GM18868 (cell line): ENCODE results near the gene CEP128.
"Not testable (repeated sequence)": the region's sequence is repeated elsewhere in the genome, so short reads cannot be mapped to it uniquely, and the experiment has no call there.

Experiments
- ATAC-seq: cut with Tn5 transposase; IDR thresholded peaks from one replicate; pipeline ENCODE4 v1.9.1; 2021; ENCODE audit warnings: mild to moderate bottlenecking, moderate library complexity; ENCODE audit not compliant: unreplicated experiment

CEP128 gene

DNA sequence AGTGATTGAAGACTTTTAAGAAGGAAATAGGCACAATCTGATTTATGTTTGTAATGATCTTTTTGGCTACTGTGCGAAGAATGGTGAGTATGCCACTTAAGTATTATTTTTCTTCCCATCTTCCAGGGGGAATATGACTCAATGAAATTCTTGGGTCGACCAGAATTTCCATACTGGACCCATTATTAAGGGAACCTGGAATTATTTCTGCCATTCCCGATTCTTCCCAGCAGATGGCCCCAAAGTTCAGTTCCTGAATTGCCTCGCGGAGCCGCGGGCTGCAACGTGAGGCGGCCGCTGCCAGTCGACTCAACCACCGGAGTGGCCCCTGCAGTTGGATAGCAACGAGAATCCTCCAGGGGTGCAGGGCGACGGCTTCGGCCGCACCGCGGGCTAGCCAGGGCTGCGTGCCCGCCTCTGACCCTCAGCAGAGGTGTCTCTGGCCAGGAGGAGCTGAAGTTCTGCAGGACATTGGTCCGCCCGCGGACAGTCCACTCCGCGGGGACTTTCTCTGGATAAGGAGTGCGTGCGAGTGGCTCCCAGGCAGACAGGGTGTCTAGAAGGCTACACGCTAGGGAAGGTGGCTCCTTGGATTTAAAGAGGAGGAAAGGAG, 13.3 kb upstream of the CEP128 start:
- ATAC-seq: no peak

DNA sequence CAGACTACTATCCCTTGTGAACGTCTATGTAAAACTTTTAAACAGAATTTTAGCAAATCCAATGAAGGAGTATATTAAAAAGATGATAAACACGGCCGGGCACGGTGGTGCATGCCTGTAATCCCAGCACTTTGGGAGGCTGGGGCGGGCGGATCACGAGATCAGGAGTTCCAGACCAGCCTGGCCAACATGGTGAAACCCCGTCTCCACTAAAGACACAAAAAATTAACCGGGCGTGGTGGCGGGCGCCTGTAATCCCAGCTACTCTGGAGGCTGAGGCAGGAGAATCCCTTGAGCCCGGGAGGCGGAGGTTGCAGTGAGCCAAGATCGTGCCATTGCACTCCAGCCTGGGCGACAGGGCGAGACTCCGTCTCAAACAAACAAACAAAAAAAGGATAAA, 11.7 kb upstream of the CEP128 start:
- not testable (repeated sequence) for ATAC-seq

DNA sequence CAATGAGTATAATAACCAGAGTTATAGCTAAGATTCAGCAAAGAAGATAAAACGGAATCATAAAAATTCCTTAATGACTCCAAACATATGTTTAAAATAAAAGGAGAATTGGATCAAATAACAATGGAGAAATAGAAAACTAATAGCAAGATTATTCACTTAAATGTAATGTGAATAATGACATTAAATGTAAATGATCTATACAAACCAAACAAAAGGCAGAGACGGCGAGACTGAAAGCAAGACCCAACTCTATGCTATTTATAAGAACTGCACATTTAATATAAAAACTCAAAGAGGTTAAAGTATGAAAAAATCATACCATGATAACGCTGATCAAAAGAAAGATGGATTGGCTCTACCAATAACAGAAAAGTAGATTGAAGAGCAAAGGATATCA, 10.0 kb upstream of the CEP128 start:
- ATAC-seq: no peak

DNA sequence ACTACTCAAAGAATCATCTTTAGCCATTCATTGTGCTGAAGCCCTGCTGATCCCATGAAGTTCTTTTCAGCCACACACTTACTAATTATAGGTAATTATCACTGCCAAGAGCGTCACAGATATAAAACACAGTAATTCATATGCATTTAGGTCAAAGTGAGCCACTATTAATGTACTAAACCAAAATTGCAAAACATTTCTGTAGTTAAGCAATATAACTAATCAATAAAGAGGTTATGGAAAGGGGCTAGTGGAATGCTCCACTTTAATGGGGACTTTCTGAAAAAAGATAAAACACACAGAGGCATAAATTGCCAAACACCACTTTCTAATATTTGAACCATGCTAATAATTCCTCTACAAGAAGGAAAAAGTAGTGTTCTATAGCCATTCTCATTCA, 6.8 kb upstream of the CEP128 start:
- ATAC-seq: no peak

DNA sequence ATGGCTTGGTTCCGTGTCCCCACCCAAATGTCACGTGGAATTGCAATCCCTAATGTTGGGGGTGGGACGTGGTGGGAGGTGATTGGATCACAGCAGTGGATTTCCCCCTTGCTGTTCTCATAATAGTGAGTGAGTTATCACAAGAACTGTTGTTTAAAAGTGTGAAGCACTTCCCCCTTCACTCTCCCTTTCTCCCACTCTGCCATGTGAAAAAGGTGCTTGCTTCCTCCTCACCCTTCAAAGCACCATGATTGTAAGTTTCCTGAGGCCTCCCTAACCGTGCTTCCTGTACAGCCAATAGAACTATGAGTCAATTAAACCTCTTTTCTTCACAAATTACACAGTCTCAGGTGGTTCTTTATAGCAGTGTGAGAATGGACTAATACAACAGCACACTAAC, 5.3 kb upstream of the CEP128 start:
- ATAC-seq: no peak

DNA sequence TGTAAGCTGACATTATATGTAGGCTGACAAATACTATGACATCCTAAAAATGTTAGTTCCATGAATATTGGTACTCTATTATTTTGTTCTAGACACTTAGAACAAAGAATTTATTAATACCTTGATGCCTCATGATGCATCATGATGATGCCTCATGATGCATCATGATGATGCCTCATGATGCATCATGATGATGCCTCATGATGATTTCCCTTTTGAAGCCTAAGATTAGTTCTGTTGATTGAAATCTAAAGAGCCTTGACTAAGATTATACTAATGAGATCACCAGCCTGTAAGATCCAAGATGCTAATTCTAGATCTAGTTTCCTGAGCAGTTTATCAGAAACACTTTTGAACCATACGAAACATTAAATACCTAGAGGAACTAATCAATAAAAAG, 4.6 kb upstream of the CEP128 start:
- ATAC-seq: no peak

DNA sequence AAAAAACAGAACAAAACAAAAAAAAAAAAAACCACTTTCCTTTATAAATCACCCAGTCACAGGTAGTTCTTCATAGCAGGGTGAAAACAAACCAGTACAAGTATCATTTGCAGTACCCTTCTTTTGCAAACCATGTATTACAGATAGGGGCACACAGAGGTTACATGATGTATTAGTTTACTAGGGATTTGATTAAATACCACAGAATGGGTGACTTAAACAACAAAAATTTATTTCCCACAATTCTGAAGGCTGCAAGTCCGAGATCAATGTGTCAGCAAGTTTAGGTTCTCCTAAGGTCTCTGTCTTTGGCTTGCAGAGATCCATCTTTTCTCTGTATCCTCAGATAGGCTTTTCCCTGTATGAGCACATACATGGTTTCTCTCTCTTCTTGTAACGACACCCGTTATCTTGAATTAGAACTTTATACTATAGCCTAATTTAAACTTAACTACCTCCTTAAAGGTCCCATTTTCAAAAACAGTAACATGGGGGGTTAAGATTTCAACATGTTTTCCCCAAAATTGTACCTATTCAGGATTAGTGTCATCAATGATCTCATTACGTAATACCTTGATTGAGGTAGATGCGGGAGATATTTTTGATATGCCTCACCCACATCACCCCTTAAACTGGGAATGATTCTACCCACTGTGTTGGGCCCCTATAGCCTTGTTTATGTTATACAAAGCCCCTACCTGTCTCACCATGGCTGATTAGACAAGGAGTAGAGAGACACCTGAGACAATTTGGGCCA, 3.5 kb upstream of the CEP128 start:
- ATAC-seq: no peak

DNA sequence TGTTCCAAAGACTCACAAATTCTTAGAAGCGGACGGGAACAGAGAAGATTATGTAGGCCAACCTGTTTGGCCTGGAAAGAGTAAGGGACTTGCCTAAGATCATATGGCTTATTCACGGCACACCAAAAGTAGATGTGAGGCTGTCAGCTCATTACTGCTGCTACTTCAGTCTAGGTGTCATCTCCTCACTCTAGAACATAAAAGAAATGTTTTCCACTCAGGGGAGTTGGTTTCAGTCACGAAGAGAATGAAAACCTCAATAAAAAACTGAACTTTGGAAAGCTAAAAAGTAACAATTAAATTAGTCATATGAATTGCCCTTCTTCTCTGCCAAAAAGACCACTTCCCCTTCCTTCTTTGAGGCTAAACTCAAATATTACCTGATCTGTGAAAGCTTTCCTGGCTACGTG, 658 bp upstream of the CEP128 start:
- ATAC-seq: peak; percentile 23

DNA sequence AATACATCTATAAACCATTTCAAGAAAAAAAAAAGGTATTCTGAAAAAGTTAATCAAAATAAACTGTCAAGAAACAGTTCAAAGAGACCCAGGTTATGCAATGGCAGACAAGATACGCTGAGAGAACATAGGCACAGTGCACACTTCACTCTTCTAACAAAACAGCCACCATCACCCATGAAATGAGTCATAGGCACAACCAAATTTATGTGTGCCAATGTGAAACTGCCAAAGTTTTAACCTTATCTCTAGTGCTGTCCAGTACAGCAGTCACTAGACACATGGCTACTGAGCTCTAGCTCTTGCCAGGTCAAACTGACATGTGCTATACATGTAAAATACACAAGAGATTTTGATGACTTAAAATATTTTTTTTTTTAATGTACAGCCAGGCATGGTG, 1.4 kb downstream of the CEP128 start:
- ATAC-seq: peak; percentile 23

DNA sequence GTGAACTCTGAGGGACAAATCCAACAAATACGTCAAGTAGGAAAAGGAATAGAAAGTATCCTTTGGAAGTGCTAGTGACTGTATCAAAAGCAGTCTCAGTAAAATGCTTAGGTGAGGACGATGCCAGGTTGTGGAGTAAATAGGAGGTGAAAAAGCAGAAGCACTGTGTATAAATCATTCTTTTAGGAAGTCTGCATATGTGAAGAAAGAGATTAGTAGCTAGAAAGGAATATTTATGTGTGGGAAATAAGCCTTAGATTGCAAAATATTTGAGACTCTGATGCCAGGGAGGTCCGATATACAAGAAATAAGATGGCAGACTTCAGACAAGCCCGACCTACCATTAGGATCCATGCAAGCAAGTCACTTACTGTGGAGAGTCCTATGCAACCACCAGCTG, 7.9 kb downstream of the CEP128 start:
- no peak for ATAC-seq

DNA sequence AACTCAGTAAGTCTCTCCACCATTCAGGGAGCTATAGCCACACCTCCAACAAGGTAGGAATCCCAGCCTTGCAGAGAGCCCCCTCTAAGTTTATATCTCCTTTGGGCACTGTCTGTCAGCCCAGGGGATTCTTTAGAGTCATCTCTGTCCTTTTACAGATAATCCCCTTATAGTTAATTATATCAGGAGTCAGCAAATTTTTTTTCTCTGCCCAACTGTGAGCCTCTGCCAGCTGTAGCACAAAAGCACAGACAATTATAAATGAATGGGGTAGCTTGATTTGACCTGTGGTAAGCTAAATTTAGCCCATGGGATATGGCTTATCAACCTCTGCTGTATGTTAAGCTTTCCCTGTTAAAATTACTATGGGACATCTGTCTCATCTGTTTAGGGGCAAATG, 8.3 kb downstream of the CEP128 start:
- ATAC-seq: no peak

DNA sequence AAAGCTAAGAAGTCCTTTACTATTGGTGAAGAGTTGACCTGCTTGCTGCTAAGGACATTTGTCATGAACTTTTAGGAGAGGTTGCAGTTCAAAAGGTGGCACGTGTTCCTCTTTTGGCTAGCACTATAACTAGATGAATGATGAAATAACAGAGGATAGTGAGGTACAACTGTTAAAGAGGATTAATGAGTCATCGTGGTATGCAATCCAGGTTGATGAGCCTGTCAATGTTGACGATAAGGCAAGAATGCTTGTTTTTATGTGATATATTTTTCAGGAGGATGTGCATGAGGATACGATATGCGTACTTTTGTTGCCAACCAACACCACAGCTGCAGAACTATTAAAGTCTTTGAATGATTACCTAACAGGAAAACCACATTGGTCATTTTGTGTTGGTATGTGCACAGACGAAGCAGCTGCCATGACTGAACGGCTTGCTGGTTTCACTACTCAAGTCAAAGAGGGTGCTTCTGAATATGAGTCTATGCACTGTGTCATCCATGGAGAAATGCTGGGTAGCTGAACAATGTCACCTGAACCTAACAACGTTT, 10.6 kb downstream of the CEP128 start:
- peak; percentile 98 for ATAC-seq

DNA sequence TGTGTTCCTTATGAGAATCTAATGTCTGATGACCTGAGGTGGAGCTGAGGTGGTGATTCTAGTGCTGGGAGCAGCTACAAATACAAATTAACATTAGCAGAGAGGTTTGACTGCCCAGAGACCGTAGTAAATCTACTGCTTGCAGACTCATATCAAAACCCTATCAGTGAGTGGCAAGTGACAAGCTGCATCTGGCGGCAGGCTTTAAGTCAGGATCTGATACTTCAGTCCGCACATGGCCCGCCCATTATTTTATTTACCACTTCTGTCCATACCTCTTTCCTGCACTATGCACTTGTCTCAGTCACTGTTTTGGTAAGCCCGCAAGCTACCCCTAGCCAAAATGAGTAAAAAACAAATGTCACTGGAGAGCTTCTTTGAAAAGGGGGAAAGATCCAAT, 11.4 kb downstream of the CEP128 start:
- no peak for ATAC-seq

DNA sequence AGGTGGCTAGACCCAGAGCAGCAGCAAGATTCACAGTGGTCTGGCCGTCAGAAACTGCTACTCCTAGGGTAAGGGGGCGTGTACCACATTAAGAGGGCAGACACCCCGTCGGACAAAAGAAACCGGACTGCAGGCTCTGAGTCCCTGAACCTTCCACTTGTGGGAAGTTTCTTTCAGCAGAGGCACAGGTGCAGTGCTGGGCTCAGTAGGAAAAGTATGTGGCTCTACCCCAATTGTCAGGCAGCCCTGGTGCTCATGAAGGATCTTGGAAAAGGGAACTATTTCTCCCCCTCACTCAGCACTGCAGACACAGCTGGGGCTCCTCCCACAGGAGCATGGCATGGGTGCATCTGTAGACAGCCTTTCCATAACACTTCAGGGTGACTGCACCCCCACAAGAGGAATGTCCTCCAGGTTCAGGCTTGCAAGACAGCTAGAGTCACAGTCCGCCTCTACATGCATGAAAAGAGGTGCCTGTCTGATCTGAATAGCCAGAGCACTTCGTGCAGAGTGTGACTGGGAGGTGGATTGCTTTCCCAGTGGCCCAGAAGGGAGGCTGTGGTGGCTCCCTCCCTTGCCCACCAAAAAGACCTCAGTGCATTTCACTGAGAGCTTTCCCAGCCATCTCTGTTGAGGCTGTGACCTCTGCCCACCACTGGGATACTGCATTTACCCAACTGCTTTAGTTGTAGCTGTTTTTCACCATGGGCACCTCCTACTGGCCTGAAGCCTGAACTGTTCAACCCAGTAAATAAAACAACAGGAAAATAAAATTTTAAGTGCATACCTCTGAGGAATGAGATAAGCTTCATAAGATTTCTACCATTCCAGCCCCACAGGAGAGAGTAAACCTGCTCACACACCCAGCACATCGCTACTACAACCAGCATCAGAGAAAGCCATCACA, 14.2 kb downstream of the CEP128 start:
- no peak for ATAC-seq

DNA sequence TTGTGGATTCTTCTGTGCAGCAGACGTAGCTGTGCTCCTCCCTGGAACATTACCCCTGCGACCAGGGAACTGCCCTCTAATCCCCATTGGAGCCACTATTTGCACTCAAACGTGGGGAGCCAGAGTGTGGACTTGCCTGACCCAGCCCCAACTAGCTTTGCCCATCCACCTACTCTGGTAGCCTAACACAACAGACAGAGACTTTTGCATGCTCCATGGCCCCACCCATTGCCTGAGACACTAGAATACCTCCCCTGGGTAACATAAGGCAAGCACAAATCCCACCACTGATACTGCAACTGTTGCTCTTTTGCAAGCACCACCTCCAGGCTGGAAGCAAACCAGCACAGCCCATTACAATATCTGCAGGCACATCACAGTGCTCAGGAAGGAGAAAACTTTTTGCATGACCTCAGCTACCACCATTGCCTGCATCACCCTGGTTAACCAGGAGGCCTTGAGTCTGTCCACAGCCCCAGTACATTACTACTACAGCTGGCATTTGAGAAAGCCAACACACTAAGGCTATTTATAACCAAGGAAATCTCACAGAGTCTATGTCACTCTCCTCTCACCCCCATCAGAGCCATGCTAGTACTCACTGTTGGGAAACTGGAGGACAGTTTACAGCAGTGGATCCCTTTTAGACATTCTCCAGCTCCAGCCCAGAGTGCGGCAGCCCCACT, 15.0 kb downstream of the CEP128 start:
- no peak for ATAC-seq

DNA sequence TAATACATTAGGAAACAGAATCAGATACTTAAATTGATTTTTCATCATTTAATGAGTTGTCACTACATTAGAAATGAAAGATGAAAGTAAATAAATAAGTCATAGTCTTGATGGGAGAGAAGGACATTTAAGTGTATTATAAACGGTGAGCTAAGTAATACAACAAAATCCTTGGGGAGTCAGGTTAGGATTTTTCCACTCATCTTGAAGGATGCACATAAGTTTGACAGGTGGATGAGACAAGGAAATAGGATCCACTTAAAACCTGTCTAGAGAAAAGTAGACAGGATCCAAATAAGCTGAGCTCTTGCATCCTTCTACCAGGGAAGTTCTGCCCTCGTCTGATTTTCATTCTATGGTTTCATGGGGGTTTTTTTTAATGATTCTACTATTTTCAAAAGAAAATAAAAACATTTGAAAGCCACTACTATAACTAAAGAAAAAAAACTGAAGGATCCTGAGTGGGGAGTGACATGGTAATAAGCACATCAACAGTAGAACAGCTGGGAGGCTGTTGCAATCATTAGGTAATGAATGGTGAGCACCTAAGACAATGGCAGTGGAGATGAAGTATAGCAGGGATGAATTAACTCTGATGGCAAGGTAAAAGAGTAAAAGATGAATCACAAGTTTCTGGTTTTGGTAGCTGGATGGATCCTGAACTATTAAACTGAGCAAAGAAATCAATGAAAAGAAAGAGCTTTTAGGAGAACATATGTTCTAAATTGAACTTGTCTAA, 17.0 kb downstream of the CEP128 start:
- ATAC-seq: no peak

DNA sequence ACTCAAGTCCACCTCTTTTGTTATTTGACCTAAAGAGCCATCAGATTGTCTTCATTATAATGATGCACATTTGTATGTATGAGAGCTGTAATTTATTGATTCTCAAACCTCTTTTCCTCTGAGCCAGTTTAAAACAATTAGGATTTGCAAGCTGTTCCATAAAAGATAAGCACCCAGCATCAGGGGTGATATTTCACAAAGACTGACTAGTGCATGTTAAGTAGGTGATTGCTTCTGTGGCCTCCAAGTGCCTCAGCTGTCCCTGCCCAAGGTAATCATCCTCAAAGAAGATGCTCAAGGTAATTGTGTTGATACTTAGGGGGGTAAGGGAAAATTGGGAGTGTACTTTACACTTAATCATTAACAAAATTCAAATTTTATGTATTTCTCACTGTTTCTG, 18.2 kb downstream of the CEP128 start:
- no peak for ATAC-seq

DNA sequence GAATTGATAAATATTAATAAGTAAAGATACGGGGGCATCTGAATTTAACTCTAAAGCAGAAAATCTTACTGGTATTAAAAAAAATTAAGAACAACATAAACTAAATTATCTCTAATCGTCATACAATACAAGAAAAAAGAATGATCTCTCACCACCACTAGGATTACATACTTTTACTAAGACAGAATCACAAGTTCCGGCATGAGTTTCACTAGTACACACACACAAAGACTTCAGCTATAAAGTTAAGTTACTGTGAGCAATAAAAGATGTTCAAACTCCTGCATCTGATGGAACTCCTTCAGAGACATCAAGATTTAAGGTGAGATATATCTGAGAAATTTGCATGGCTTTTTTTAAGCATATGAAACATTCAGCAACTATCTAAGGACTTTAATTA, 21.9 kb downstream of the CEP128 start:
- no peak for ATAC-seq

DNA sequence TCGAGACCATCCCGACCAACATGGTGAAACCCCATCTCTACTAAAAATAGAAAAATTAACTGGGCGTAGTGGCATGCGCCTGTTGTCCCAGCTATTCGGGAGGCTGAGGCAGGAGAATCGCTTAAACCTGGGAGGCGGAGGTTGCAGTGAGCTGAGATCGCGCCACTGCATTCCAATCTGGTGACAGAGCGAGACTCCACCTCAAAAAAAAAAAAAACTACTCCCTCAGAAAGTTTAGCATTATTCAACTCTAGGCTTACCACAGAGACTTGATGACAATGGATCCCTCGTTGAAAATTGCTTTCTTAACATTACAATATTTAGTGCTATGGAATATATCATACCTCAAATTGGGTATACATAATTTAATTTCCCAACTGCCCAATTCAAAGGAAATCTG, 29.5 kb downstream of the CEP128 start:
- ATAC-seq: not testable (repeated sequence)

DNA sequence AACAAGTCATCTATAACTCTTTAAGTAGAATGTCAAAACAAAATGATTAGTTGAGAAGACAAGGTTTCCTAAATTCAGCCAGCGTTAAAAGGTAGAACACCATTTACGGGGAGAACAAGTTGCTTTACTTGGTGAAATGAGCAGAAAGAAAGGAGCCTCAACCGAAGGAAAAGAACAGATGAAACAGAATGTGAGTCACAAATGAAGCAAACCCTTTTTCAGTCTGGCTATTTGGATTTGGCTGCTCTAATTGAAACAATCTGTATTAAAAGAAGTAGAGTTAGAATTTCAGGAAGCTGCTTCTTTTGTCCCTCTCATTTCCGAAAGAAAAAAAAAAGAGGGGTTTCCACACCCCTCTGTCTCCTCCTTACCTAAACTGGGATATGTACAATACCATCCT, 34.6 kb downstream of the CEP128 start:
- no peak for ATAC-seq
